HepG2 (cell line): ENCODE data around the gene SNIP1. TPM values are rescaled to one million over a fixed set of nuclear protein-coding genes. Genes with fewer than 3 reads are reported as not detected.

Experiments used
- CBX2 ChIP-seq, 2 experiments: fragments of 200-600 bp in 1 of 2; sonication (generic); formaldehyde crosslinking in 1 of 2; IDR thresholded peaks; 2 replicates each; pipeline versions ENCODE4 v1.7.0 to v1.8.1; 2018 to 2022; ENCODE audit warnings: low read depth in 2 of 2, low read length in 1 of 2, mild to moderate bottlenecking in 1 of 2, missing genetic modification reagents in 1 of 2
- CBX5 ChIP-seq: sonication (generic); formaldehyde crosslinking; IDR thresholded peaks from 2 replicates; pipeline ENCODE4 v1.4.0; 2020; ENCODE audit warnings: missing genetic modification reagents, borderline replicate concordance
- IKZF1 ChIP-seq: fragments of 450-650 bp; IDR thresholded peaks from 2 replicates; pipeline ENCODE4 v1.7.1; 2016
- KAT7 ChIP-seq: IDR thresholded peaks from 2 replicates; pipeline ENCODE4 v1.6.1; 2018; ENCODE audit warnings: borderline replicate concordance, missing compliant biosample characterization
- RFXAP ChIP-seq: sonication (generic); formaldehyde crosslinking; IDR thresholded peaks from 2 replicates; pipeline ENCODE4 v1.4.0; 2020; ENCODE audit warnings: missing genetic modification reagents, borderline replicate concordance
- STAT5B ChIP-seq: sonication (generic); formaldehyde crosslinking; IDR thresholded peaks from 2 replicates; pipeline ENCODE4 v1.4.0; 2020; ENCODE audit warnings: missing genetic modification reagents
- XRCC5 ChIP-seq: fragments of 200-400 bp; formaldehyde crosslinking; optimal IDR thresholded peaks from 2 replicates; pipeline ENCODE3; 2017; ENCODE audit warnings: mild to moderate bottlenecking, low read length
- ZBTB34 ChIP-seq: sonication (generic); formaldehyde crosslinking; IDR thresholded peaks from 2 replicates; pipeline ENCODE4 v1.8.0; 2022; ENCODE audit warnings: mild to moderate bottlenecking, missing genetic modification reagents
- ZEB1 ChIP-seq: IDR thresholded peaks from 2 replicates; pipeline ENCODE4 v1.6.1; 2012; ENCODE audit warnings: mild to moderate bottlenecking, low read depth, inconsistent platforms; ENCODE audit not compliant: insufficient replicate concordance
- ZNF652 ChIP-seq: IDR thresholded peaks from 2 replicates; pipeline ENCODE4 v1.6.1; 2016; ENCODE audit warnings: low read depth, borderline replicate concordance
- ZNF777 ChIP-seq: sonication (generic); formaldehyde crosslinking; IDR thresholded peaks from 2 replicates; pipeline ENCODE4 v1.4.0; 2020; ENCODE audit warnings: missing genetic modification reagents
- ZNF841 ChIP-seq: sonication (generic); formaldehyde crosslinking; IDR thresholded peaks from 2 replicates; pipeline ENCODE4 v1.8.1; 2023; ENCODE audit warnings: missing genetic modification reagents, borderline replicate concordance
- polyA plus RNA-seq, 8 experiments: library from polyadenylated mRNA; depleted of rRNA in 3 of 8; stranded (reverse) in 7 of 8; unstranded in 1 of 8; fragments of >200 nt; fragmentation: Illumina TruSeq in 4 of 8; extraction: Trizol in 4 of 8; gene quantifications; 2 replicates each; pipeline versions ENCODE4 v1.2.1 to v1.2.3, GENCODE V29; 2011 to 2016; ENCODE audit warnings: low read depth in 4 of 8, missing spikeins in 1 of 8, mixed read lengths in 1 of 8; ENCODE audit not compliant: insufficient read depth in 1 of 8
- total RNA-seq, 5 experiments: library from RNA; depleted of rRNA; stranded (reverse); fragments of >200 nt; fragmentation: Illumina TruSeq; extraction: Trizol; gene quantifications; 2 replicates each; pipeline ENCODE4 v1.2.3, GENCODE V29; 2016; ENCODE audit warnings: low read depth in 1 of 5
- TF ChIP-seq, protein P1 (sequence below), 2 experiments: fragments of 450-650 bp in 1 of 2; sonication (generic) in 1 of 2; formaldehyde crosslinking in 1 of 2; IDR thresholded peaks; 2 replicates each; pipeline versions ENCODE4 v1.6.1 to v1.8.0; 2016 to 2022; ENCODE audit warnings: antibody characterized with exemption in 1 of 2, mild to moderate bottlenecking in 1 of 2, missing genetic modification reagents in 1 of 2
- TF ChIP-seq, protein P2 (sequence below): IDR thresholded peaks from 2 replicates; pipeline ENCODE4 v1.6.1; 2016; ENCODE audit warnings: missing genetic modification reagents, missing compliant biosample characterization
- TF ChIP-seq, protein P3 (sequence below): sonication (generic); formaldehyde crosslinking; conservative IDR thresholded peaks from 2 replicates; pipeline ENCODE4 v1.8.0; 2022; ENCODE audit warnings: missing genetic modification reagents

SNIP1 gene
- total and polyA plus RNA-seq, 2 of the 13 experiments (the other 11 are each of a cell fraction or from before 2014, with no cell fraction given) = 5.5 to 11.2 TPM

DNA sequence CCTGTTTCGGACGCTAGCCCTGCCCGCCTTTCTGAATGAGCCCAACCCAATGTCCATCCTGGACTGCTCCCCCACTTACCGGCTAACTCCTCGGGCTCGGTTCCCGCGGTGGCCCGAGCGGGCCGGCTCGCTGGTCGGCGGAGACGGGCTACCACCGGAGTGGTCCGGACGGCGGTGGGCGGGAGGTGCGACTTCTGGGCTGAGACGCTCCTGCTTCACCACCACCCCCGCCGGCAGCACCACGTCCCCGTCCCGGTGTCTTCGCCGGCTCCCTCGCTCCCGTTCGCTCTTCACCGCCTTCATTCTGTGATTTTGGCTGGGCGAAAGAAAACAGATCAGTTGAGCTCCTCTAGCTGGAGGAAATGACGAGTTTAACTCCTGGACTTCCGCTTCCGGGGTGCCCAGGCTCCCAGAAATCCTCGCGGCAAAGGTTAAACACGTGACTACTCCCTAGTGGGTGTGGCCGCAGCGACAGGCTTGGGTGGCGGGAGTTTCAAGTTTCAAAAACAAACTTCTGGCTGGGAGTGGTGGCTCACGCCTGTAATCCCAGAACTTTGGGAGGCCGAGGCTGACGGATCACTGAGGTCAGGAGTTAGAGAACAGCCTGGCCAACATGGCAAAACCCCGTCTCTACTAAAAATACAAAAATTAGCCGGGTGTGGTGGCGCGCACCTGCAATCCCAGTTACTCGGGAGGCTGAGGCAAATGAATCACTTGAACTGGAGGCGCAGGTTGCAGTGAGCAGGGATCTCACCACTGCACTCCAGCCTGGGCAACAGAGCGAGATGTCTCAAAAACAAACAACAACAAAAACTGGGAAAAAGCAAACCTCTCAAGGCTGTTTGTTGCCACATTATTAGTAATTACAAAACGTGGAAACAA lies at the start of gene SNIP1 (continued):
- TF ChIP-seq, protein P1, sequence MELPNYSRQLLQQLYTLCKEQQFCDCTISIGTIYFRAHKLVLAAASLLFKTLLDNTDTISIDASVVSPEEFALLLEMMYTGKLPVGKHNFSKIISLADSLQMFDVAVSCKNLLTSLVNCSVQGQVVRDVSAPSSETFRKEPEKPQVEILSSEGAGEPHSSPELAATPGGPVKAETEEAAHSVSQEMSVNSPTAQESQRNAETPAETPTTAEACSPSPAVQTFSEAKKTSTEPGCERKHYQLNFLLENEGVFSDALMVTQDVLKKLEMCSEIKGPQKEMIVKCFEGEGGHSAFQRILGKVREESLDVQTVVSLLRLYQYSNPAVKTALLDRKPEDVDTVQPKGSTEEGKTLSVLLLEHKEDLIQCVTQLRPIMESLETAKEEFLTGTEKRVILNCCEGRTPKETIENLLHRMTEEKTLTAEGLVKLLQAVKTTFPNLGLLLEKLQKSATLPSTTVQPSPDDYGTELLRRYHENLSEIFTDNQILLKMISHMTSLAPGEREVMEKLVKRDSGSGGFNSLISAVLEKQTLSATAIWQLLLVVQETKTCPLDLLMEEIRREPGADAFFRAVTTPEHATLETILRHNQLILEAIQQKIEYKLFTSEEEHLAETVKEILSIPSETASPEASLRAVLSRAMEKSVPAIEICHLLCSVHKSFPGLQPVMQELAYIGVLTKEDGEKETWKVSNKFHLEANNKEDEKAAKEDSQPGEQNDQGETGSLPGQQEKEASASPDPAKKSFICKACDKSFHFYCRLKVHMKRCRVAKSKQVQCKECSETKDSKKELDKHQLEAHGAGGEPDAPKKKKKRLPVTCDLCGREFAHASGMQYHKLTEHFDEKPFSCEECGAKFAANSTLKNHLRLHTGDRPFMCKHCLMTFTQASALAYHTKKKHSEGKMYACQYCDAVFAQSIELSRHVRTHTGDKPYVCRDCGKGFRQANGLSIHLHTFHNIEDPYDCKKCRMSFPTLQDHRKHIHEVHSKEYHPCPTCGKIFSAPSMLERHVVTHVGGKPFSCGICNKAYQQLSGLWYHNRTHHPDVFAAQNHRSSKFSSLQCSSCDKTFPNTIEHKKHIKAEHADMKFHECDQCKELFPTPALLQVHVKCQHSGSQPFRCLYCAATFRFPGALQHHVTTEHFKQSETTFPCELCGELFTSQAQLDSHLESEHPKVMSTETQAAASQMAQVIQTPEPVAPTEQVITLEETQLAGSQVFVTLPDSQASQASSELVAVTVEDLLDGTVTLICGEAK (IDR thresholded peaks at IDR 0.05) = peak; percentile 85
- TF ChIP-seq, protein P1 (CRISPR knock-in tag; IDR thresholded peaks at IDR 0.05) = peak; percentile 36; the same call in 1 of the 2 replicates
- TF ChIP-seq STAT5B (CRISPR knock-in tag) (no peak), ZNF652 (no peak), RFXAP (CRISPR knock-in tag) (0 out of 2 replicates have a peak, but pooled peaks have one; percentile 14), CBX2 (IDR thresholded peaks at IDR 0.05; ENCODE audit: low read depth, low read length) (no peak), CBX2 (CRISPR knock-in tag; IDR thresholded peaks at IDR 0.05; ENCODE audit: low read depth) (no peak), ZEB1 (no peak), CBX5 (CRISPR knock-in tag) (no peak; the same call in 1 of the 2 replicates), ZBTB34 (CRISPR knock-in tag) (no peak), XRCC5 (no peak), KAT7 (CRISPR knock-in tag) (peak; percentile 71; the same call in 1 of the 2 replicates), ZNF777 (CRISPR knock-in tag) (no peak), IKZF1 (no peak), ZNF841 (CRISPR knock-in tag) (no peak)
- TF ChIP-seq, protein P2, sequence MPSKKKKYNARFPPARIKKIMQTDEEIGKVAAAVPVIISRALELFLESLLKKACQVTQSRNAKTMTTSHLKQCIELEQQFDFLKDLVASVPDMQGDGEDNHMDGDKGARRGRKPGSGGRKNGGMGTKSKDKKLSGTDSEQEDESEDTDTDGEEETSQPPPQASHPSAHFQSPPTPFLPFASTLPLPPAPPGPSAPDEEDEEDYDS (CRISPR knock-in tag) = peak; percentile 51; the same call in 1 of the 2 replicates
- TF ChIP-seq, protein P3, sequence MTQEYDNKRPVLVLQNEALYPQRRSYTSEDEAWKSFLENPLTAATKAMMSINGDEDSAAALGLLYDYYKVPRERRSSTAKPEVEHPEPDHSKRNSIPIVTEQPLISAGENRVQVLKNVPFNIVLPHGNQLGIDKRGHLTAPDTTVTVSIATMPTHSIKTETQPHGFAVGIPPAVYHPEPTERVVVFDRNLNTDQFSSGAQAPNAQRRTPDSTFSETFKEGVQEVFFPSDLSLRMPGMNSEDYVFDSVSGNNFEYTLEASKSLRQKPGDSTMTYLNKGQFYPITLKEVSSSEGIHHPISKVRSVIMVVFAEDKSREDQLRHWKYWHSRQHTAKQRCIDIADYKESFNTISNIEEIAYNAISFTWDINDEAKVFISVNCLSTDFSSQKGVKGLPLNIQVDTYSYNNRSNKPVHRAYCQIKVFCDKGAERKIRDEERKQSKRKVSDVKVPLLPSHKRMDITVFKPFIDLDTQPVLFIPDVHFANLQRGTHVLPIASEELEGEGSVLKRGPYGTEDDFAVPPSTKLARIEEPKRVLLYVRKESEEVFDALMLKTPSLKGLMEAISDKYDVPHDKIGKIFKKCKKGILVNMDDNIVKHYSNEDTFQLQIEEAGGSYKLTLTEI (CRISPR knock-in tag) = no peak
